Suppressor macrophage treated with lipopolysaccharide for 4 hours (primary cell): Measurements from ENCODE around the gene NPC2.
"Not testable (repeated sequence)": the region's sequence is repeated elsewhere in the genome, so short reads cannot be mapped to it uniquely, and the experiment has no call there.

Source experiments
- DNase-seq: peaks from one replicate; pipeline ENCODE4 v3.0.0-alpha.2; 2020

NPC2 gene

DNA sequence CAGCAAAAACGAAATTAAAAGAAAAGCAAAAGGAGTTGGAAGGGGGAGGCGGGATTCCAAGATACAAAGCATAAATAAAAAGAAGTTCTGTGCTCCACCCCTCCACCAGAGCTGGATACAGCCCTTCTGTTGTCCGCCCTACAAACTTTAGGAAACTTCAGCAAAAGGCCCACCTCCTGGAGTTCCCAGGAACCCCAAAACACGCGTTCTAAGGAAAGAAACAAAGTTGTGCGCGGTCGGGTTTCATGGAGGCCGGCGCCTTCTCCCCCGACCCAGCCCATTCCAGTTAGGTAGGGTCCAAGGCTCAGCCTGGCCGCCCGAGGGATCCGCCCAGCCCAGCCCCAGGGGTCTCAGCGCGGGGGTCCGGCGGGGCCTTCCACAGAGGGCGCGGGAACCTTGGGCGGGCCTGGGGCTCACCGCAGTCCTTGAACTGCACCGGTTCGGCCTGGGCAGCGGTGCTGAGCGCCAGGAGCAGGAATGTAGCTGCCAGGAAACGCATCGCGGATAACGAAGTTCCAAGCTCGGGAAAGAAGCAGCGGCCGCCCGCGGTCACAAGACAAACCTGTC, at the start of gene NPC2:
Gene NPC2, minus strand, starts transcription at position 530 of the 567 bp plus-strand sequence. Its CDS starts 31 bp downstream, at position 499.
- no peak for DNase-seq

GRCh38 chr14:74542056-74542685, 49.1 kb upstream of the NPC2 start:
- no peak for DNase-seq

DNA sequence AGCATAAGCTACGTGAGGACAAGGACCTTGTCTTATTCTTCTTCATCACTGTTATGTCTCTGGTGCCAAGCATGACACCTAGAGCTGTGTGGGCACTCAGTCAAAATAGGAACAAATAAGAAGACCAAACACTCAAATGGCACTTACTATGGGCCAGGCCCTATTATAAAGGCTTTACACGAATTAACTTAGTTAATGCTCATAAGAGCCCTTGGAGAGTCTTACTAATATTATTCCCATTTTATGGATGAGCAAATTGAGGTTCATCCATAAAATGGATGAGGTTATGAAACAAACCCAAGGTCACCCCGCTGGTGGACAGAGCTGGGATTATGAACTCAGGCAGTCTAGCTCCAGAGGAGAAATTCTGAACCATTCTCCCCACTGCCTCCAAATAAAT, 48.1 kb upstream of the NPC2 start:
- DNase-seq: no peak

GRCh38 chr14:74539503-74539902, 46.4 kb upstream of the NPC2 start:
- DNase-seq: no peak

- no peak for DNase-seq
These were observed 45.6 kb upstream of the NPC2 start for GRCh38 chr14:74538411-74539391.

DNA sequence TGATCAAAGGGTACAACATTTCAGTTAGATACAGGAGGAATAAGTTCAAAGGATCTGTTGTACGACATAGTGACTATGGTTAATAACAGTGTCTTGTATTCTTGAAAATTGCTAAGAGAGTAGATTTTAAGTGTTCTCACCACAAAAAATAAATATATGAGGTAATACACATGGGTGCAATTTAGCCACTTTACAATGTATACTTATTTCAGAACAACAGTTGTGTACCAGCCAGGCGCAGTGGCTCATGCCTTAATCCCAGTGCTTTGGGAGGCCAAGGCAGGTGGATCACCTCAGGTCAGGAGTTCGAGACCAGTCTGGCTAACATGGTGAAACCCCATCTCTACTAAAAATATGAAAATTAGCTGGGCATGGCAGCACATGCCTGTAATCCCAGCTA, 43.2 kb upstream of the NPC2 start:
- DNase-seq: not testable (repeated sequence)

DNA sequence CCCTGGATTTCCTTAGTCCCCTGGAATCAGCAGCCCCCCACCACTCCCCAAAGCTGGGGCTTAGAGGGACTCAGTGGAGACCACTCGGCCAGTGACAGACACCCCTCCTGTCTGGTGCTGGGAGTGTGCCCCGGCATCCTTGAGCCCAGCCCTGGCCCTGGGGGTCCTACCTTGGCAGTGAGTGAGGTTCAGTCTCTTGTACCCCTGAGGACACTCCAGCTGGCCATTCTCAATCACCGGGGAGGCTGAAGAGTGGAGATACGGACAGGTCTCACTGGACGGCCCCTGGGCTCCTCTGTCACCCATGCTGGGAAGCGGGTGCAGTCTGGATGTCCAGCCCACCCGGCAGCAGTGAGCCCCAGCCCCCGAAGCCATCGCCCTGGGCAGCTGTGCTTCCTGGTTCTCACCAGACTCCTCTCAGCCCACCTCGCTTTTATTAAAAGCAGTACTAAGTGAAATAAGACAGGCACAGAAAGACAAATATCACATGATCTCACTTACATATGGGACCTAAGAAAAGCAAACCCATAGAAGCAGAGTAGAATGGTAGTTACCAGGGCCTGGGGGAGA, 42.7 kb upstream of the NPC2 start:
- DNase-seq: no peak

GRCh38 chr14:74533576-74533975, 40.5 kb upstream of the NPC2 start:
- peak; percentile 53 for DNase-seq

- no peak for DNase-seq
These were observed 39.1 kb upstream of the NPC2 start for GRCh38 chr14:74532246-74532645.

DNA sequence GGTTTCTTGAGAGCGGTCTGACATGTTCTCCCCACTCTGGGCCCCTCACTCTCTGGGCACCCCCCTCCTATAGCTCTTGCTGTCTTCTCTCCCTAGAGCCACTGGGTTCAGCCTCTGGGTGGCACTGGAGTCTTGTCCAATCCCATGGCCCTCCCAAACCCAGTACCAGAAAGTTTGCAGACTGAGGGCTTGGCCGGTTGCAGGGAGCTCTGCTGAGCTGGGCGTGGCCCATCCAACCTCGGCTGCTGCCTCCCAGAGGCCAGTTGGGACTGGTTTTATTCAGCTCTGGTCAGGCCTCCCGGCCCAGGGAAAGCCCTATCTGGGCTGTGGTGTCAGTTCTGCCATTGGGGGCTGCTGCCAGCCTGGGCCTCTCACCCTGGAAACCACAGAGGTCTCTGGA, 38.4 kb upstream of the NPC2 start:
- peak; percentile 40 for DNase-seq

- DNase-seq: peak; percentile 54
These were observed 37.9 kb upstream of the NPC2 start for GRCh38 chr14:74531006-74531405.

GRCh38 chr14:74528886-74529285, 35.8 kb upstream of the NPC2 start:
- no peak for DNase-seq

GRCh38 chr14:74528406-74528805, 35.3 kb upstream of the NPC2 start:
- no peak for DNase-seq

- no peak for DNase-seq
These were observed 34.7 kb upstream of the NPC2 start for GRCh38 chr14:74527736-74528280.

GRCh38 chr14:74526854-74527585, 33.9 kb upstream of the NPC2 start:
- DNase-seq: no peak

DNA sequence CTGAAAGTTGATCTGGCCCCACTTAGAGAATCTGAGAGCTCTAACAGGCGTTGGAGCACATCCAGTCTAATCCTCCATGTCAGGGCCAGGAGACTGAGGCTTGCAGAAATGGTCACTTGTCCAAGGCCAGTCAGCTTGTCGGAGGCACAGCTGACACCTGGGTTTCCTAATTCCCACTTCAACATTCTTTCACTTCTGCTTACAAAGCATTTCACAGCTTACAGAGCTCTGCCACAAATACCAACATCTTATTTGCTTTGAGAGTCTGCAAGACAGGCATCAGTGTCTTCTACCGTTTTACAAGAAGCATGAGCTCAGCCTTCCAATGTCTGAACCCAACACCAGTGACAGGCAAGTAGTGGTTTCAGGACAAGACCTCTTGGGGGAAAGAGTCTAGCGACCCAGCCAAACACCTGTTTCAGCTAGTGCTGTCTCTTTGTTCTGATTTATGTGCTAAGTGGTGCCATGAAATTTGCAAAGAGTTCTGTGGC, 32.3 kb upstream of the NPC2 start:
- peak; percentile 22 for DNase-seq

DNA sequence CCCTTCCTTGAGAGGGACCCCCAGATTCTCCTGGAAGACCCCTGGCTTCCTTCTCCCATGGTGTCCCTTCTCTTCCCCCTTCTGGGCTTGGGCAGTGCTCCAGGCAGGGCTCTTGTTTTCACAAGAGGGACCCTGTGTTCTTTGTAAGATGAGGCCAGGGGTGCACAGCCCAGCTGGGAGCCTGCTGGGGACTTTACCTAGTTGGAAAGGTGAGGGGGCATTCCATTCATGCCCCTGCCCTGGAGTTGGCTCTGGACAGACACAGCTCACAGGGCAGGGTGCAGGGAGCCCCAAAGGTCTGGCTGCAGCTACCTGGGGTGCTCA, 31.7 kb upstream of the NPC2 start:
- DNase-seq: no peak

DNA sequence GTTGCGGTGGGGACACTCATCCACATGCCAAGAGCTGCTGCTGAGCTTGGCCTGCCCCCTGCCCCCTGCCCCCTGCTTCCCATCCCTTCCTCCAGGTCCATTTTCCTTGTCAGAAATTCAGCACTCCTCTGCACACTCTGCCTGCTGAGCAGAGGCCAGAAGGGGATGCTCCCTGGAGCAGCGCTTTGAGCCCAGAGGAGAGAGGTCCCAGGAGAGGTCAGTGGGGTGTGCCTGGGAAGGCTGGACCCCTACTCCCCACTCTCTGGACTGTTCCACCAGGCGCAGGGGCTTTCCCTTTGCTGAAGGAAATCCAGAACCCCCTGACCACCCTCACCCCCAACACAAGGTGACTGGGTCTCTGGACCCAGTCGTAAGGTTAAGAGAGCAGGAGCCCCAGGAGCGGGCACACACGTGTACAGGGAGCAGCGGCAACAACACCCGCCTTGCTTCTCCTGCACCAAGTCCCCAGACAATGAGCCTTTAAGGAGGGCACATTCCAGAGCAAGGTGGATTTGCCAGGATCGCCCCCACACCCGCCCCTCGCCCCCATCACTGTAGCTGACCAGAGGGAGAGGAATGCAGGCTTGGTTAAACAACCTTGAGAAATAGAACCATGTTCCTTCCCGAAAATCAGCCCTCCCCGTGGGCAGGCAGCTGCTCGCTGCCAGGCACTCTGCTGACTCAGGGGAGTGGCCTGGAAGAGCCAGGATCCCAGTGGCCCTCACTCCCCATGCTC, 31.1 kb upstream of the NPC2 start:
- no peak for DNase-seq

- no peak for DNase-seq
These were observed 29.6 kb upstream of the NPC2 start for GRCh38 chr14:74522740-74523139.

DNA sequence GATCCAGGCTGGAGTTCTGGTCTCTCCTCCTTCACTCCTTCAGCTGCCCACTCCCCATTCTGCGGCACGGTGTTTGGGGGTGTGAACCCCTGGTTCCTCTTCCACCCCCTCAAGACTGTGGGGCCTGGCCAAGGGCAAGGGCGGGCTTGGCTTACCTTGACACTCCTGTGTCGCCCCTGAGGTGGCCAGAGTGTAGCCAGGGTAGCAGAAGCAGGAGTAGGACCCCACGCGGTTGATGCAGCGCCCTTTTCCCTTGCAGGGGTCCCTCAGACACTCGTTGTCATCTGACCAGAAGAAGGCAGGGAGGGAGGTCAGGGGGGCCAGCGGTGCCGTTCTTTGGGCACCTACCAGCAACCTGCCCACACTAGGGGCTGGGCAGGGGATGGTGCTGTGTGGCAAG, 28.7 kb upstream of the NPC2 start:
- DNase-seq: no peak

DNA sequence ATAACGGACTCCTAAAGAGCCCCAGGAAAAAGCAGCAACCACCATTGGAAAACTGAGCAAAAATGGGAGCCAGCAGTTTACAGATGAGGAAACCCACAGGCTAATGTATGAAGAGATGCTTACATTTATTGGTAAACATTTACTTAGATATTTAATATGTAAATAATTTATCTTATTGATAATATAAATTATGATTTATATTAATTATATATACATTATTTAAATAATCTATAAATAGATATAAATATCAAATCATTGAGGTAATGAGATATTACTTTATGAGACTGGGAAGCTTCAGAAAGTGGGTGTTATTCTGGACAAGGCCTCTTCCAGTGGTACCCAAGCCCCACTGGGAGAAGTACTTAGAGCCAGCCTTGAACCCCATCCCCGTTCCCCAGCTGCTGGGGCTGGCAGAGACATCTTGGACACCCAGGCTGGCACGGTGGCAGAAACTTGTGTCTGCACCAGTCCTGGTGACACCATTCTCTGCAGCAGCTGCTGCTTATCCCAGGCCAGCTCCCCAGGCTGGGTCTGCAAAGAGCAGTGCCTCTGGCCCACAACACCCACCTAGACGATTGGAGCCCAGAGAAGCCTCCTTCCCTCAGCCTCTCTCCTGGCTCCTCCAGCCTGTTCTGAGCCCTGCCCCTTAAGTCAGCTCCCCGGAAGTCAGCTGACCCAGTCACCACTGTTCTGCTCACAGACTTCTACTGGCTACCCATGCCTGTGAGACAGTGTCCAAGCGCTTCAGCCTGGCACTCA, 26.4 kb upstream of the NPC2 start:
- DNase-seq: no peak
